HG03095 (cell line): ENCODE data around the gene CCDC89.
A peak's percentile ranks its signal among the peaks of the same experiment; 100 is the strongest.

Experiments
- ATAC-seq: cut with Tn5 transposase; IDR thresholded peaks from one replicate; pipeline ENCODE4 v1.9.1; 2021; ENCODE audit warnings: moderate library complexity; ENCODE audit not compliant: unreplicated experiment

CCDC89 gene

DNA sequence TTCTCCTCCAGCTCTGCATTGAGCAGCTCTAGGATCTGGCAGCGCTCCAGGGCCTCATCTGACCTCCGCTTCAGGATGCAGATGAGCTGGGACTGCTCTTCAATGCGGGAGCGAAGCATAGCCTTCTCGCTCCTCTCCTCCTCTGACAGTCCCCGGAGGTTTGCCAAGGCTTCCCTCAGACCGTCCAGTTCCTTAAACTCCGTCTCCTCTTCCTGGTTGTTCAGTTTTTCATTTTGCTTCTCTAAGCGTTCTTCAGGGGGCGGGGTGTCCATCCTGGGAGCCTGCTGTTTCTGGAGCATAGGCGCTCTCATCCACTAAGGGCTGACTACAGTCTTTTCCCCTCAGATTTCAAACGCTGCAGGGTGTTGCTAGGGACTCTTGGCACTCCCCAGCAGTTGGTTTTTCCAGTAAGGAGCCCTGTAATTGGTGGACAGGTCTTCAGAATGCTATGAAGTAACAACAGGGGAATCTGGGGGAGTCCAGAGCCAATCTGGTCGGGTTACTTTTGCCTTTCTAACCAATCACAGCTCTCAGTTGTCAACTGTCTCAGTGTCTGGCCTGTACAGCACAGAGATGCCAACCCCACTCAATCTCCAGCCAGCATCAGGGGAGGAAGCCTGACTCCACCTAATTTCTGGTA lies at the start of gene CCDC89:
CCDC89 (minus strand) TSS at position 376 of the 640 bp plus-strand sequence; CDS start at position 311, 65 bp downstream.
- ATAC-seq, result no peak

DNA sequence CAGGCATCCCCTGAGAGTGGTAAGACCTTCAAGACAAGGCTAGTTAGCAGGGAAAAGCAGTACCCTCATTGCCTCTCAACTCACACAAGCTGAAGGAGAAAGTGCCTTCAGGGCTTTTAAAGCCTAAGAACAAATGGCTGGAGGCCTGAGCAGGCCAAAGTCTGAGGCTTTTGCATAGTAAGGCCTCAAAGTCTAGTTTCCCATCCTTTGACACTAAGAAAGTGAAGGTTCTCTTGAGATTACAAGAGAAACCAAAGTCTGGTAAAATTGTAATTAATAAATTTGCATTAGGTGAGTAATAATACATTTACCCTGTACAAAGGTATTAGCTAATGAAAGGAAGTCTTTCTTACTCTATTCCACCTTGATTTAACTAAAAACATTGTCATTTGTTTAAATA lies 47.0 kb upstream of the CCDC89 start:
- ATAC-seq, result no peak

DNA sequence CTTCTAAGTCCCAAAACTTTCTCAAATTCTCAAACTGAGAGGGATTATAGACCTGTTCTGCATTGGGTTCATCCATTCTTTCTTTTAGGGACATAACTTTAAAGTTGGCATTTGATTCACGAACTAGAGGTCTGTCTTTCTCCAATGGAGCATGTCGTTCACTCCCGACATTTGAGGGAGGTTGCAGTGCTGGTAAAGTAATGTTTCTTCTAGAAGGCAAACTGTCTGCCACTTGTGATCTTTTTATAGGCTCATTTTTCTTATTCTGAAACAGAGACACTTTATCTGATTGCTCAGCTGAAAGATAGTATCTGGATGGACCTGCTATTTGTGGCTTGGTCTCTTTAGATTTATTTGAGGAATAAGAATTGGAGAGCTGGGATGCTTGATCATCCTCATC lies 40.4 kb upstream of the CCDC89 start:
- no peak for ATAC-seq

DNA sequence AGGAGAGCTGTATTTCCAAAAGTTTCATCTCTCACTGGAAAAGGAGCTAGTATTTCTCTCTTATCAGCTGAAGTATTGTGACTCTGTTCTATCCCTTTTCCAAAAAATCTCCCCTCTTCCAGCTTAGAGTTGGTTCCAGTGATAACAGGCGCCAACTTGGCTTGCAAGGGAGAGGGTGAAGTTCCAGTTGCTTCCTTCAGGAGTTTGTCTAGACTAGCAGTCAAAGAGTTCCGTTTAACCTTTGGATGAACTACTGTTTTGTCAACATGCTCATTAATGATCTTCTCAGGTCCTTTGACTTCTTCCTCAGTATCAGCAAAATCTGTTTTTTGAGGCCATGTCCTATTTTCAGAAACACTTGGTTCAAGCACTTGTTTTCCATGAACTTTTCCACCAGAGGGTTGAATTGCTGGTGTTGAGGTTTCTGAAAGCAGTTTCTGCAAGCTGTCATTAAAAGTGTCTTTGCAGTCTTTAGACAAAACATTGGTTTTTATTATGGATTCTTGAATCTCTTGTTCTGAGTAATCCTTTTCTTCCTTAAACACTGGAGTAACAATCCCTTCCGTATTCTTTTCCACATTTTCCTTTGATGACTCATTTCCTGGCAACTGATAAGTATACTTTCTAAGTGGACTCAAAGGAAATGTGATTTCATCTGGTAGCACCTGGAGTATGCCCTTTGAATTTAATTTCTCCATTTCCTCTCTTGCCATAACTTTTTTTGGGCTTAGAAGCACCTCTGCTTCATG lies 39.7 kb upstream of the CCDC89 start:
- ATAC-seq, result no peak

DNA sequence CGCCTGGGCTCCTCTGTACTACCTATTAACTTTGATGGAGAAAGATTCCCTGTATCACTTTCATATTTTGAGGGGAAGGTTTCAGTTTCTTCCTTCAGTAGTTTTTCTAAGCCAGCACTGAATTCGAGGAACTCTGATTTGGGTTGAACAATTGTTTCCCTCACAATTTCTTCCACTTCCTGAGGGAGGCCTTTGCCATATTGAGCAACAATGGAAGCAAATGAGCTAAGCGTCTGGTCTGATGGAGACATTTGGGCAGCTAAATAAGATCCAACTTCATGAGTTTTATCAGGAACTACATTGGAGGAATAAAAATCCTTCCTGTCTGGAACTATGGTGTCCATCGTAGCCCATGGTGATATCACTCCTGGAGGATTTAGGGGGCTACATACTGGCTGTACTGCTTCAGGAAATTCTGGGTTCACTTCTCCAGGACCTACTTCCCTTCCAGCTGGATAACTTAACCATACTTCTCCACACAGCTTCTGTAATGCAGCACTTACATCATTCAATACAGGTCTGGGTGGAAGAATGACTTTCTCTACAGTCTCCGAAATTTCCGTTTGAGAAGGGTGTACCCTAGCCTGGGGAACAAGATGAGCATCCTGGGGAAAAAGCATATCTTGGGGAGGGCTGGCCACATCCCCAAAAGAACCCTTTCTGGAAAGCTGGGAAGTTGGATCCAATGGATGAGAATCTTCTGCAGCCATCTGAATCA lies 38.9 kb upstream of the CCDC89 start:
- ATAC-seq, result no peak

DNA sequence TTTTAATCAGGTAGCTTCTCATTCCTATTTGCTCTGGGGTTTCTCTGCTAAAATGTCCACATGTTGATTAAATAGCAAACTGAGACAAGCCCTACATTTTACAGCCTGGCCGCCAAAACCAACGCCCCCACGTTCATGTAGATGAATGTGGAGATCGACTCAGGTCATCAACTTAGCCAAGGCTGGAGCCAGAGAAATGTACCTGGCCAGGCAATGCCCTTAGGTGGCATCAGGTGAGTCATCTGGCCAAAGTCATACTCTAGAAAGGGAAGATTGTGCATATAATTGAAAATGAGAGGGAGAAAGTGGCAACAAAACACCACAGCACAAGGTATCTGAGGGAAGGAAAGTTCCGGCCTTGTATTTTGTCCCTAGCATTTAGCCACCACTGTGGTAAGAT lies 37.1 kb upstream of the CCDC89 start:
- ATAC-seq, result no peak

DNA sequence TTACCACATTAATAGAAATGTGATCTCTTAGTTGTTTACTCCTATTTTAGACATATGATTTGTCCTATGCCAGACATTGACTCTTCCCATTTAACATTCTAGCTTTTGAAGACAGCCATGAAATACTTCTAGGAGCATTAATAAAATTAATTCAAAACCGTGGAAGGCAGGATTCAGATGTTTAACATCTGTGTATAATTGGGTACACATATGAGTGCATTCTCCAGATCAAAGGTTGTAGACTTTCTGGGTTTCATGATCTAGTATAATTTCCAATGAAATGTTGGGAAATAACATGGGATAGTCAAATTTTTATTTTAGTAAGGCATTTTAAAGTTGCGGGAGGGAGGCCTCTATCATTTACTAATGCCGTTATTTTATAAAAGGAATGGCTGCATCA lies 35.2 kb upstream of the CCDC89 start:
- ATAC-seq, result no peak

DNA sequence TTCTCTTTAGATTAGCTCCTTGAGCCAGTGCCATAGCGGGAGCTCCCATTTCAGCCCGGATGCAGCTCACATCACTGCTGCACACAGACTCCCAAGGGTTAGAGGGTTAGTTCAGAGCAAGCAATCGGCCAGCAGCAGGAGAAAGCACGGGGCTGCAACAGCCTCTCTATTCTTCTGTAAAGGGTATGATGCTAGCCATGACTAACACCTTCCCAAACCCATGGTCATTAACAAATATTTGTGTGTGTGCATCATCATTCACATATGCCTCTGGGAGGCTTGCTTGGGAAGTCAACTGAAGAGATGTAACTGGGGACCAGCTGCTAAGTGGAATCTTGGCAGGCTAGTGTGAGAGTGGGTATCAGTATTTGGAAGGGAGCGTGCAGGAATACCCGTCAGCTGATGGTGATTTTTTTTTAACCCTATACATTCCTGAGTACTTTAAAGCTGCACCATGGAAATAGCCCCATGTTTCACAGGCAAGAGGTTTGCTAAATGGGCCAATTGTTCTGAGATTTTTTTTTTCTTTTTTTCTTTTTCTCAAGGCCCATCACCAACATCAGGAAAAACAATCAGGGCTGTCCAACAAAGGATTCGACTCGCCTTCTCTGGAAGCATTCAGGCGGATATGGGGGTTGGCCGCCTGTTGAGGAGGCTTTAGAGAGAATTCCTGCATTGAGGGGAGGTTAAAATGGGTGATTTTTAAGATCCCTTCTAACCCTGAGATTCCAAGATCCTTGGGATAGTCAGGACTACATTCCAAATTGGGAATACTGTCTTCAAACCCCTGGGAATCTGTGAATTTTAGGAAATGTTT lies 33.2 kb upstream of the CCDC89 start:
- no peak for ATAC-seq

DNA sequence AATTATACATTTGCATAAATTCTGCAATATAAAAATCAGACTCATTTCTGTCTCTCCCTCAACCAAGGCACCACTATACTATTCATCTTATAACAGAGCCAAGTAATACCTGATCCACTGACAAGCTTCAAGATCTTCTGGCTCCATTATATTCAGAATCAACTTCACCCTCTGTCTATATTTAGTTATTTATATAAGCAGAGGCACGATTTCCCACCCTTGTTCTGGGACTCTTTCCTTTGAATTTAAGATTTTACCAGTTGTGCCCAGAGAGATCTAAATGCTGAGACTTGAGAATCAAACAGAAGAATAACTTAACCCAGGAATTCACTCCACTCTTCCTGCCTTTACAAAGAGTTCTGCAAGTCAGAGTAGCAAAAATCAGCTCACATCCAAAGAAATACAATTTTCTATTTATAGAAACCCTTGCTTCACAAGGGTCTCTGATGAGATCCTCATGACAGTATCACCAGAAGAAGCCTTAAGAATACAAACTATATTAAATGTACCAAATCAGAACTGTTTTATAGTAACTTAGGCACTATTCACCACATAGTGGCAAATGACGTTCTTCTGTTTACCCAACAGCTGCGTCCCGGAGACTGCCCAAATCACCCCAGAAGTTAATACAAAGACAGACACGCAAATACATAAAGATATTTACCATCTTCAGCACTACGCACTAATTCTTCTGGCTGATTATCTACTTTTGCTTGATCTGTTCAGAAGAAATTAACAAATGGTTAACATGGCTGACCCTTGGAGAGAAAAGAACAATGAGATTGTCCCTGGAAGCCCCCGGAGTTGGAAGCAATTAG lies 32.3 kb upstream of the CCDC89 start:
- ATAC-seq, result no peak

DNA sequence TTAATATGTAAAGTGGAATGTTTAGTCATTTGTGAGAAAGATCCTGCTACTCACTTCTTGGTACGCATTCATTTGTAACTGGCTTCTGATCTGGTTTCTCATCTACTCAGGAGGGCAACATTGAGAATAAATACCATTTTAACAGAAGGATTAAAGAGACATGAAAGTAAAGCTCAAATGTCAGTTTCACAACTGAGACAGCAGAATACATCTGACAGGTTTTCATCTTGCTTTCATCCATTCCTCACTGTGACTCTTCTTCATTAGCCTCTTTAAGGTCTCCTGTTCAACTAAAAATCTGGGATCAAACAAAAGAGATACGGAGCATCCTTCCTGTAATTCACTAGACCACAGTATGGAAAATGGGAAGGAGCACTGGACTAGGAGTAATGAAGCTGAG lies 31.4 kb upstream of the CCDC89 start:
- ATAC-seq, result no peak

DNA sequence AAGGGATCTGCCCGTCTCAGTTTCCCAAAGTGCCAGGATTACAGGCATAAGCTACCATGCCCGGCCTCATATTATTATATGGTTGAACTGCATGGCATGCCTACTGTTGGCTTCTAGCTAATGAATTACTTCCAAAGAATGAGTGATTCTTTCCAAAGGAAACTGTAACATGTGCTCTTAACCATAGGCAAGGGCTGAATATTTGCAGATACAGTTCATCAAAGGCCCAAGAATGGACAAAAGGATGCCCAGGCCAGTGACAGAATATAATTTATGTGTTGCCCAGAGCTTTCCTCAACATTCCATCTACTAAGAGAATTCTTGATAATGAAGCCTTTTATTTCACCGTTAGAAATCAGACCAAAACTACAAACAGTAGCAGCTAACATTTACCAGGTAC lies 27.0 kb upstream of the CCDC89 start:
- ATAC-seq, result no peak

DNA sequence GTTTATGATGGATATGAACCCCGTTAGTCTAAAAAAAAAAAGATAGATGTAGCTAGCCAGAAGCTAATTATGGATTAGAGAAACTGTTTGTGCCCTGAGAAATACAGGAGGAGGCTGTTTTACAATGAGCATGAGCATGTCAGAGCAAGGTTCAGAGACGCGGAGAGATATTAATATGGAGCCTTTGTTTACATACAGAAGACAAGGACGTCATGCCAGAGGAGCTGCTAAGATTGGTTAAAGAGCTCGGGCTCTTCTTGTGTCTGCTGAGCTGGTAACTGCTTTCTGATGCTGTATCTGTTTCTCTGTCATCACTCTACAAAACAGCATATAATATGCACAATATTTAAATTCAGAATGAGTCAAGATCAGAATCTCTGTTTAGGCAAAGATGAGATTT lies 24.9 kb upstream of the CCDC89 start:
- no peak for ATAC-seq

DNA sequence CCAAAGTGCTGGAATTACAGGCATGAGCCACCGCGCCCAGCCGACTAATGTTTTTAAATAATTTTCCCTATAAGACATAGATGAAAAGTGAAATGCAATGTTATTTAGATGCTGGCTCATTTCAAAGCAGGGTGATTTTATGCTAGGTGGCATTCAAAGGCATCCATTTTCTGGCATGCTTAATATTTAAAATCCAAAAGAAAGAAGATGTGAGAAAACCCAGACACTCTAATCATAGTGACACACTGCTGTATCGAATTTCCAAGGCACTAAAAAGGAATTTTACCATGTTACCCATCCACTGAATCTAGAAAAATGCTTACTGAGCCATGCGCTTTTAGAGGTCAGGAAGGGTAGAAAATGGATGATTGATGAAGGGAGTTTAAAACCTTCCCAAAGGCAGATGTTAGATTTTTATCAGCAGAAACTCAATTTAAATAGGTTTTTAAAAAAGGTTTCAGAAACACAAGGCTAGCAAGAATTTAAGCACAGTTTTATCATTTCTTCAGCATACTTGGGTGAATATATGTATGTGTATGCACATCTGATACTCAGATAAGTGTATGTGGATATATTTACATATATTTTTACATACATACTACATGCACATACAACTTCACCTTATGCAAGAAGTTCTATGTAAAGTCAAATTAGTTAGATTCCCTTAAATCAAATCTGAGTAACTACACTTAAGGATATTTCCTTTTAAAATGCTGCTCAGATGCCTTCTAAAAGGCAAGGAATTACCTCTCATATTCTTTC lies 24.1 kb upstream of the CCDC89 start:
- ATAC-seq, result no peak

DNA sequence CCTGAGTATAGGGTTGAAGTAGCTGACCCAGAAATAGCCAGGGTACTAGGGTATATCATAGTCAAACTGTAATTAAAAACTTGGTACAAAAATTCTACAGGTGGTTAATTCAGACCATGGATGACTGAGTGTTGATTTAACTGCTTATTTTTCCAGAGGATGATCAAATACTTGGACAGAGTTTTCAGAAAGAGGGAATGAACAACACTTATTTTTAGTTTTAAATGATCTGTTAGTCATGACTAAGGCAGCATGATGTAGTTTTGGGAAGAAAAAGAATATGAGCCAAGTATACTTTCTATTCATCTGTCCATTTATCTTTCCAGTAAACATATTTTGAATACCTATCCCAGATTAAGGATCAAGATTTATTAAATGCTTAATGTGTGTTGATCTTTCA lies 19.8 kb upstream of the CCDC89 start:
- ATAC-seq, result no peak

DNA sequence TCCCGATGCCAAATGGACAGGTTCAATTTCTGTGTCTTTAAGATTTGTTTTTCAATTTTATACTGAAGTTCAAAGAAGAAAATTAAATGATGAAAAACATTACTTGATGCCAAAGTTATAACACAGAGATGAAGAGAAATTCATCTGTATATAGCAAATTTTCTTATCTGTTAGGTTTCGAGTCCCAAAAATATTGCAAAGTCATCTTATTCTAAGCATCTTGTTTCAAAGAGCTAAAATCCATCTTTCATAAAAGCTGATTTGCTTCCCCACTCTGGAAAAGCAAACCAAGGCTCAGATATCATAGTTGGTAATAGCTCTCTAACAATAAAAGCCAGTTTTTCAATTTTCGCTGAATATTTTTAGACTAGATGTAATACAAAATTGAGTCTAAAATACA lies 19.0 kb upstream of the CCDC89 start:
- ATAC-seq, result no peak

DNA sequence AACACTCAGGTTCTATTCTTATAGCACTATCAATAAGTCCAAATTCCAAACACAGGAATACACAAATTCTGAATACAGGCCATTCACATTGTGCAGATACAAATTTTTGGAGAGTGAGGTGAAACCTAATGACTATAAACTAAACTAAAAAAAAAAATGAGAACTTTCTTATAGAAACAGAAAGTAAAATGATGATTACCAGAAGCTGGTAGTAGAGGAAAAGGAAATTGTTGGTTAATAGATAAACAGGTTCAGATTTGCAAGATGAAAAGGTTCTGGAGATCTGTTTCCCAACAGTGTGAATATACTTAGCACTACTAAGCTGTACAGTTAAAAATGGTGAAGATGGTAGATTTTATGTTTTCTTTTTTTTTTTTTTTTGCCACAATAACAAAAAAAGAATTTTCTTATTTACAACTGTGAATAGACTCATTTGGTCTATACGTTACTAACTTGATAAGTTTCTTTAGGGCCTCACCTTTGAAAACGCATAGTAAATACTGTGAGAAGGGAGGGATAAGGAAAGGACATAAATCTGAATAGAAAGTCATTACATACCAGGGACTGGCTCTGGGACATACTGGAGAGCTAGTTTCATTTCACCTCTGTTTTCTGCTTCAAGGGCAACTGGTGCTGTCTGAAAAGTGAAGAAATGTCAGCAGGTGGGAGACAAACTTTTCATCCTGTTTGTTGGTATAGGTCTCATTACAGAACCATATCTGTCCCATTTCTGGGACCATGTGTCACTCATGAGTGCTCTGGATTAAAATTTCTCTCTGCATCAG lies 14.2 kb upstream of the CCDC89 start:
- peak; percentile 76 for ATAC-seq

DNA sequence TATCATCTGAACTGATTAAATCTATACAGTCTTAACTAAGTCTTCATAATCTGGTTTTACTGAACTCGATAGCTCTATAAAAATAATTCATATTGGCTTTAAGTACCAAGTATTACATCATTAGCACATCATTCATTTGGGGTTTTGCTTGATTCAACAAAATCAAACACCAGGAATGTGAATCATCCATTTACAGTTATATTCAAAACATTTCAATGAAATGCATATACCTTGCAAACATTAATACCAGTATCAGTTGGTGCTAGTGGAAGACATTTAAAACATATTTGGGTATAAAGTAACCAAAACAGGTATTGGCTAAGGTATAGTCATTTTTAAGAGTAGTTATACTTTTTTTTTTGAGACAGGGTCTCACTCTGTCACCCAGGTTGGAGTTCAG lies 12.2 kb upstream of the CCDC89 start:
- ATAC-seq, result no peak

DNA sequence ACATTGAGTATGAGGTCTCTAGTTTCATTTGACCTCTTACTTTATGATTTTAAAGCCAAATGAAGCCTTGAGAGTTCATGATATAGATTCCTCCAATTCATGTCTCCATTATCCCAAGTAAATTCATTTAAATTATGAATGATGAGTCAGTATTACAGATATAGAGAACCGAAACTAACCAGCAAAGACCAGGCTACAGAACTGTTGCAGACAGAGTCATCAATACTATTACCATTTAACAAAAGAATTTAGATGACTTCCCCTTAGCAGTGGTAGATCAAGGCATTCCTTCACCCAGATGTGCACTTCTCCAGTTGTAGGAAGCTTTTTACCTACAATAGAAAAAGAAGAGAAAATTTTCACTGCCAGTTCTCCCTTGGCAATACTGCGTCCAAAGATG lies 11.8 kb upstream of the CCDC89 start:
- ATAC-seq, result no peak

DNA sequence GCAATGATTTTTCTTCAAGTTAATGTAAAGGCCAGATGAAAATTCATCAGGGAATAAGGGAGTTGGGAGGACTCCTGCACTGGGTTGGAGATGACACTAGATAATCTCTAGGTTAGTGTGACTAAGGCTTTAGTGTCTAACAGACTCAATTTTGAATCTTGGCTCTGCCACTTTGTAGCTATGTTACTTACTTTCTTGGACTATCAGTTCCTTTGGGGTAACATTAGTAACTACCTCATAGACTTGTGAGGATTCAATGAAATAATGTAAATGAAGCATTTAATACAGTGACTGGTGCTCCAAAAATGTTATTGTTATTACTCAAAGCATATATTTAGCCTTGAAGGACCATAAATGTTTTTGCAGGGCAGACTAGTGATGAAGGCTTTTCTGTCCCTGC lies 9.6 kb upstream of the CCDC89 start:
- ATAC-seq, result no peak
